ENCODE measurements around the gene HNRNPU.

Gene HNRNPU

GRCh38 chr1:244800821-244801220 is 63.5 kb downstream of the HNRNPU start:
- DNase-seq, result no peak
